K562 (cell line): ENCODE results near the gene CAST.

Source experiments
- BHLHE40 ChIP-seq: IDR thresholded peaks from 2 replicates; pipeline ENCODE4 v1.6.1; 2011; ENCODE audit warnings: low read length, improper control_type of control experiment
- MAFG ChIP-seq: fragments of 450-650 bp; conservative IDR thresholded peaks from 2 replicates; pipeline ENCODE4 v1.6.1; 2016; ENCODE audit warnings: missing genetic modification characterization, missing compliant biosample characterization
- RBBP5 ChIP-seq: fragments of 200-600 bp; sonication (generic); IDR thresholded peaks from 2 replicates; pipeline ENCODE4 v1.6.1; 2012; ENCODE audit warnings: borderline replicate concordance, mild to moderate bottlenecking, low read length, control low read depth, inconsistent platforms; ENCODE audit not compliant: insufficient read depth, poor library complexity, severe bottlenecking

- TF ChIP-seq RBBP5 (no peak), BHLHE40 (no peak), MAFG (tag) (no peak)
These were observed 27.3 kb upstream of the CAST start for GRCh38 chr5:96634881-96635280.
